GM12874 (cell line): ENCODE results near the gene OSBPL5.

Source experiments
- CTCF ChIP-seq: IDR thresholded peaks from 2 replicates; pipeline ENCODE4 v1.5.1; 2011; ENCODE audit warnings: low read depth, mild to moderate bottlenecking, control low read depth, low read length, moderate library complexity; ENCODE audit not compliant: insufficient read depth

OSBPL5 gene

GRCh38 chr11:3191586-3192324 is 26.6 kb upstream of the OSBPL5 start:
- TF ChIP-seq CTCF = no peak

GRCh38 chr11:3190600-3190999 is 25.5 kb upstream of the OSBPL5 start:
- no peak for TF ChIP-seq CTCF

- TF ChIP-seq CTCF = no peak
These were observed 24.9 kb upstream of the OSBPL5 start for GRCh38 chr11:3189886-3190583.

- no peak for TF ChIP-seq CTCF
These were observed 24.2 kb upstream of the OSBPL5 start for GRCh38 chr11:3189196-3189843.

- no peak for TF ChIP-seq CTCF
These were observed 23.5 kb upstream of the OSBPL5 start for GRCh38 chr11:3188496-3189195.

- TF ChIP-seq CTCF = no peak
These were observed 21.2 kb upstream of the OSBPL5 start for GRCh38 chr11:3186166-3186953.
